Fibroblast of mammary gland (primary cell): ENCODE data around the gene FAM222A.

Experiments used
- DNase-seq: peaks from one replicate; pipeline ENCODE4 v3.0.0-alpha.2; 2010; ENCODE audit warnings: low read depth
- H3K4me3 ChIP-seq: 2 replicates; pipeline ENCODE4 v1.5.1; 2011; ENCODE audit warnings: low read depth, mild to moderate bottlenecking, low read length, moderate library complexity; ENCODE audit not compliant: control insufficient read depth
- CTCF ChIP-seq: conservative IDR thresholded peaks from 2 replicates; pipeline ENCODE4 v1.5.1; 2011; ENCODE audit warnings: low read depth, low read length, inconsistent platforms; ENCODE audit not compliant: control insufficient read depth, insufficient read depth

The FAM222A gene

GRCh38 chr12:109673884-109674283 lies 39.7 kb upstream of the FAM222A start:
- H3K4me3 ChIP-seq = no peak overlapping the region
- DNase-seq = no peak
- TF ChIP-seq CTCF = no peak

- DNase-seq = no peak
- TF ChIP-seq CTCF = no peak
- H3K4me3 ChIP-seq = no peak overlapping the region
Measured at GRCh38 chr12:109675411-109675810, 38.2 kb upstream of the FAM222A start.

- TF ChIP-seq CTCF = no peak
- DNase-seq = no peak
- H3K4me3 ChIP-seq = no peak overlapping the region
Measured at GRCh38 chr12:109677279-109677691, 36.3 kb upstream of the FAM222A start.

GRCh38 chr12:109678719-109679118 lies 34.9 kb upstream of the FAM222A start:
- TF ChIP-seq CTCF = no peak
- no peak for DNase-seq
- no peak overlapping the region for H3K4me3 ChIP-seq

GRCh38 chr12:109679501-109680263 lies 33.9 kb upstream of the FAM222A start:
- TF ChIP-seq CTCF = no peak

GRCh38 chr12:109680264-109681005 lies 33.2 kb upstream of the FAM222A start:
- no peak for DNase-seq
- H3K4me3 ChIP-seq = no peak overlapping the region
- TF ChIP-seq CTCF = no peak

More at GRCh38 chr12:109679501-109680263, 33.9 kb upstream of the FAM222A start:
- DNase-seq = no peak
- no peak overlapping the region for H3K4me3 ChIP-seq
